Activated CD4-positive, CD25-positive, alpha-beta regulatory T cell treated with anti-CD3 and anti-CD28 coated beads, Interleukin-2, amount 50 U/mL, for 16 hours (primary cell): ENCODE measurements around the gene DPYSL5.

Experiments
- DNase-seq: peaks from one replicate; pipeline ENCODE4 v3.0.0-alpha.2; 2020; ENCODE audit warnings: low read depth, low spot score

DPYSL5 gene

GRCh38 chr2:26968001-26968400 is 120.1 kb downstream of the DPYSL5 start:
- no peak for DNase-seq

- DNase-seq = no peak
Measured at GRCh38 chr2:26969077-26969844, 121.3 kb downstream of the DPYSL5 start.

GRCh38 chr2:26970244-26970927 is 122.5 kb downstream of the DPYSL5 start, which contains the start of gene MAPRE3:
Gene MAPRE3 (plus strand): TSS chr2:26970637. CDS start chr2:27022219, 51,582 bp downstream.
- peak; percentile 53 for DNase-seq

GRCh38 chr2:26970928-26971627 is 123.1 kb downstream of the DPYSL5 start:
- no peak for DNase-seq

- DNase-seq = no peak
Measured at GRCh38 chr2:26971911-26972786, 124.2 kb downstream of the DPYSL5 start.

GRCh38 chr2:26974352-26974751 is 126.4 kb downstream of the DPYSL5 start:
- DNase-seq = no peak

- no peak for DNase-seq
Measured at GRCh38 chr2:26975102-26975501, 127.2 kb downstream of the DPYSL5 start.

GRCh38 chr2:26975656-26976055 is 127.7 kb downstream of the DPYSL5 start:
- no peak for DNase-seq

GRCh38 chr2:26976237-26976636 is 128.3 kb downstream of the DPYSL5 start:
- DNase-seq = no peak

- DNase-seq = no peak
Measured at GRCh38 chr2:26977012-26977411, 129.1 kb downstream of the DPYSL5 start.

GRCh38 chr2:26978061-26978596 is 130.2 kb downstream of the DPYSL5 start:
- no peak for DNase-seq

- no peak for DNase-seq
Measured at GRCh38 chr2:26979741-26980140, 131.8 kb downstream of the DPYSL5 start.

GRCh38 chr2:26980971-26981370 is 133.0 kb downstream of the DPYSL5 start:
- no peak for DNase-seq

- DNase-seq = no peak
Measured at GRCh38 chr2:26982102-26982742, 134.3 kb downstream of the DPYSL5 start.

GRCh38 chr2:26983746-26984145 is 135.8 kb downstream of the DPYSL5 start:
- DNase-seq = no peak

GRCh38 chr2:26985807-26986206 is 137.9 kb downstream of the DPYSL5 start:
- no peak for DNase-seq

GRCh38 chr2:26986576-26986975 is 138.6 kb downstream of the DPYSL5 start:
- DNase-seq = no peak

GRCh38 chr2:26988058-26988860 is 140.3 kb downstream of the DPYSL5 start:
- DNase-seq = no peak

- no peak for DNase-seq
Measured at GRCh38 chr2:26989156-26989555, 141.2 kb downstream of the DPYSL5 start.

GRCh38 chr2:26991717-26992116 is 143.8 kb downstream of the DPYSL5 start:
- DNase-seq = no peak
